Regular cardiac myocyte (primary cell): ENCODE data around the gene CDK6. TPM values are rescaled to one million over a fixed set of nuclear protein-coding genes. Genes with fewer than 3 reads are reported as not detected.

Experiments
- total RNA-seq: library from RNA; depleted of rRNA; stranded (reverse); fragments of >200 nt; gene quantifications from 2 replicates; pipeline ENCODE4 v1.2.3, GENCODE V29; 2014

CDK6 gene
- total RNA-seq, result 38.3 and 38.9 TPM in 2 replicates

DNA sequence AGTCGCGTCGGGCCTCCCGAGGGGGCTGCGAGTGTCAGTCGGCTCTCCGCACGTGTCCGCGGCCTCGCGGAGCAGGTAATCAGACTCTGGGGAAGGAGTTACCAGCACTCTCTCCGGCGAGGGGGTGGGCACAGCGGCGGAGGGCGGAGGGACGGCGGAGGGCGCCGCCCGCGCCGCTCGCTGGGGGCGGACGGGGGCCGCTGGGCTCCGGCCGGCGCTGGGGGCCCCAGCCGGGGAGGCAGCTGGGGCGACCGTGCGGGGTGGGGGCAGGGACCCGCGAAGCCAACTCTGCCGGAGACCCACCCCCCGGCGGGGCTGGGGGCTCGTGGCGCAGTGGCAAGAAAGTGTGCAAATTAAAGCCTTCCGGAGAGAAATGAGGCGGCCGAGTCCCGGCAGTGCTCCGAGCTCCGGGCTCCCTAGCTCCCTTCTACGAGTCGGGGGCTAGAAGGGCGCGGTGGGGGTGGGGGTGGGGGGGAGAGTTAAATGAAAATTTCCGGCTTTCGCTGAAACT is at the start of gene CDK6:
CDK6 (minus strand) TSS at position 85 of the 511 bp plus-strand sequence. CDS start 3,250 bp downstream, outside the sequence.

Other genes with a start within 250 kb of the CDK6 start
- gene FAM133B, start 246.2 kb downstream of the CDK6 start, total RNA-seq, result 11.9 and 12.7 TPM in 2 replicates